Occipital lobe (tissue), 2 donors: Measurements from ENCODE around the gene TPRN. TPM values are rescaled to one million over a fixed set of nuclear protein-coding genes. Genes with fewer than 3 reads are reported as not detected.

Experiments used
- DNase-seq: peaks from one replicate; lab custom pipeline; 2025; lab: John Stamatoyannopoulos, UW
- total RNA-seq: library from RNA; depleted of rRNA; stranded (reverse); fragments of >200 nt; gene quantifications from one replicate; pipeline ENCODE4 v1.2.3, GENCODE V29; 2014

Gene TPRN
- total RNA-seq, 1 donor from 2014 or later: 4.7 TPM

DNA sequence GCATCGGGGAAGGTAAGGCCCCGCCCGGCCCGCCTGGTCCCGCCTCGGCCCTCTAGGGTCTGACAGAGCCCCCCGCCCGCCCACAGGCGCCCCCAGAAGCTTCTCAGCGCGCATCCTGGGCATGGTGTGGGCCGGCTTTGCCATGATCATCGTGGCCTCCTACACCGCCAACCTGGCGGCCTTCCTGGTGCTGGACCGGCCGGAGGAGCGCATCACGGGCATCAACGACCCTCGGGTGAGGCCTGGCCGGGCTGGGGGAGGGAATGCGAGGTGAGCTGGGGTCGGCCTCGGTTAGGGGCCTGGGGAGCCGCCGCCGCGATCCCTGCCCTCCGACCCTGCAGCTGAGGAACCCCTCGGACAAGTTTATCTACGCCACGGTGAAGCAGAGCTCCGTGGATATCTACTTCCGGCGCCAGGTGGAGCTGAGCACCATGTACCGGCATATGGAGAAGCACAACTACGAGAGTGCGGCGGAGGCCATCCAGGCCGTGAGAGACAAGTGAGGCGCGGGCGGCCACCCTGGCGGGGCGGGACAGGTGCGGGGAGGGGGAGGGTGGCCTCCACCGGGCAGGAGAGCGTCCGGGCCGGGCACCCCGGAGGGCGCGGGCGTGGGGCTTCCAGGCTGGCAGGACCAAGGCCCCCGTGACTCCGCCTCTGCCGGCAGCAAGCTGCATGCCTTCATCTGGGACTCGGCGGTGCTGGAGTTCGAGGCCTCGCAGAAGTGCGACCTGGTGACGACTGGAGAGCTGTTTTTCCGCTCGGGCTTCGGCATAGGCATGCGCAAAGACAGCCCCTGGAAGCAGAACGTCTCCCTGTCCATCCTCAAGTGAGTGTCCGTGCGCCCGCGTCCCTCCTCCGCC is 37.8 kb downstream of the TPRN start:
- no peak for DNase-seq

- DNase-seq: no peak
Measured at GRCh38 chr9:137161558-137162486, 38.7 kb downstream of the TPRN start.

GRCh38 chr9:137160716-137161557 is 39.6 kb downstream of the TPRN start:
- DNase-seq: no peak

GRCh38 chr9:137160054-137160425 is 40.5 kb downstream of the TPRN start:
- no peak for DNase-seq

DNA sequence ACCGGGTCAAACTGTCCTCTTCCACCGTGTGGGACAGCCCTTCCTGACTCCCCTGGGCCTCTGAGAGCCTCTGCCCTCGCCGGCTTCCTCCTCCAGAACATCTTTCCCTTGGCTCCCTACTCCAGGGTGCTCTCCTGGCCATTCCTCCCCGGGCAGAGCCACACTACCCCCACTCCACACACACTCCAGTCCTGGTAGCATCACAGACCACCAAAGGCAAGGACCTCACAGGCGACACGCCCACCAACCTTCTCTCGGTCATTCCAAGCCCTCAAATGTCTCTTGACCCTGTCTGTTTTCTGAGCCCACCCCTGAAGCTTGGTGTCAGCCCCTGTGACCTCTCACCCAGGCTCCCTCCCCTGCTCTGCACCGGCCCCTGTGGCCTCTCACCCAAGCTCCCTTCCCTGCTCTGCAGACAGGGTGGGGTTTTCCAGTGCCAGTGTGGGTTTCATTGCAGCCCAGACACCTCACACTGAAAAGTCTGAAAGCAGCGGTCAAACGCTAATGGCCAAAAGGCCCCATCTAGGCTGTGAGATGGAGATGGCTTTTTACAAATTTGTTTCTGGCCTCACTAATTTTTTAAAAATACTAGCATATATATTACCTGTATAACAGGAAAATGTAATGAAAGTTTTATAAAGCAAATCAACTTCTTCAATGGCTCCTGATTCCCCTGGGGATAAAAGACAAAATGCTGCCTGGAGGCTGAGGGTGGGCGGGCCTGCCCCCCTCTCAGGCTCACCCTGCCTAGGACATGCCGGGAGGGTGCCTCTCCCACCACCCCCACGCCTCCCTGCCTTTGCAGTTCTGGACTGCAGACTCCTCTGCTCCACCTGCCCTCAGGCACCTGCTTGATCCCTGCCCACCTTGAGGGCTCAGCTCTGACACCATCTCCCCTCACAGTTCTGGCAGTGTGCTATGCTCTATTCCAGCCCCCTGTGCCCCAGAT is 41.2 kb downstream of the TPRN start:
- DNase-seq: no peak

DNA sequence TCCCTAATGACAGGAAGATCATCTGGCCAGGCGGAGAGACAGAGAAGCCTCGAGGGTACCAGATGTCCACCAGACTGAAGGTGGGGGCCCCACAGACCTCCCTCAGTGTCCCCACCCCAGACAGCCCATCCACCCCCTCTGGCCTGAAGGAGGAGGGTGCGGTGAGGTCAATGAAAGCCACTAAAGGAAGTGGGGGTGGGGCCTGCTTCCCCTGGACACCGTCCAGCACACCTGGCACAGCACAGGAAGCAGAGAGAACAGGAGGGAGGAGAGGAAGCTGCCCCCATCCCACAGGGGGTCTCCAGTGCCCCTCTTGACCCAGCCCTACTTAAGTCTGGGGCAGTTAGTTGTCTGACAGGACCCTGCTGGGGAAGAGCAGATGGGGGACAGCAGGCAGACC is 41.9 kb downstream of the TPRN start:
- no peak for DNase-seq

DNA sequence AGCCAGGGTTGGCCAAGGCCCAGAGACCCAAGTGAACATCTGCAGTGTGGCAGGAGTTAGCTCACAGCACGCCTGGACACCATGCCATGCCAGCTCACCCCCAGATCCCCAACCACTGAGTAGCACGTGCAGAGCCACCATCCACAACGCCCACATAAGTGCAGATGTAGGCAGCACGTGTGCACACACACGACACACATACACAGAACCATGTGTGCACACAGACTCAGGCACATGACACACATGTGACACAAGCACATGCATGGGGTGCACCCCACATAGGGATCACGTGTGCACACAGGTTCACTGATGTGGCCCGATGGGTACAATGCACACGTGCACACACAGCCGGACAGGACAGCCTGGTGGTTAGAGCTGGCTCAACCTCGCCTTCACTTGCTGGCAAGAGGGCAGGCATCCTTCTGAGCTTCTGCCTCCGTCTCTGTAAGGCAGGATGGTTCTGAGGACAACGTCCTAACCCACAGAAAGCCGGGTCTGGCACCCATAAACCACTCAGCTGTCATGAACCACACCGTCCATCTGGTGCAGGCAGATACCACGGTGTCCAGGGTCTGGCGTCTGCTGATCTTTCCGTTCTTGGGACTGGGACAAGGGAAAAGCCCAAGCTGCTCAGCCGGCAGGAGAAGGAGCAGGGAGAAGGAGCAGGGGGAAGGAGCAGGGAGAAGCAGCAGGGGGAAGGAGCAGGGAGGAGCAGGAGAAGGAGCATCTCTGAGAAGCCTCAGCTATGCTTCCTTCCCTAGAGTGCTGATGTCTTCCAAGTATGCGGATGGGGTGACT is 42.7 kb downstream of the TPRN start:
- DNase-seq: peak; percentile 21

DNA sequence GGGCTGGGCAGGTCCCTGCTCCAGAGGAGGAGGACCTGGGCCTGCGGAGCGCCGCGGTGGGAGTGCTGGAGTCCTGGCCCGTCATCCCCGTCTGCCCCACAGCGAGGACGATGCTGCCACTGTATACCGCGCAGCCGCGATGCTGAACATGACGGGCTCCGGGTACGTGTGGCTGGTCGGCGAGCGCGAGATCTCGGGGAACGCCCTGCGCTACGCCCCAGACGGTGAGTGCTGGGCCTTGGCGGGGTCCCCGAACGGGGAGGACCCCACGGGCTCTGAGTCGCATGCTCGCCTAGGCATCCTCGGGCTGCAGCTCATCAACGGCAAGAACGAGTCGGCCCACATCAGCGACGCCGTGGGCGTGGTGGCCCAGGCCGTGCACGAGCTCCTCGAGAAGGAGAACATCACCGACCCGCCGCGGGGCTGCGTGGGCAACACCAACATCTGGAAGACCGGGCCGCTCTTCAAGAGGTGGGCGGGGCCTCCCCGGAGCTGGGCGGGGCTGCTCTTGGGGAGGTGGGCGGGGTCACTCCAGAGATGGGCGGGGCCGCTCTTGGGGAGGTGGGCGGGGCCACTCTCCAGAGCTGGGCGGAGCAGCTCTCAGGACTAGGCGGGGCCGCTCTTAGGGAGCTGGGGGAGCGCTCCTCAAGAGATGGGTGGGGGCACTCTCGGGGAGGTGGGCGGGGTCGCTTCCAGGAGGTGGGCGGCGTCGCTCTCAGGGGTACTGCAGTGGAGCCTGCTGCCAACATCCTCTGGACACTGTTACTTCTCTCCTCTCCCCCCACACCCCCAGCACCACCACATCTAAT is 43.8 kb downstream of the TPRN start:
- DNase-seq: peak; percentile 50

DNA sequence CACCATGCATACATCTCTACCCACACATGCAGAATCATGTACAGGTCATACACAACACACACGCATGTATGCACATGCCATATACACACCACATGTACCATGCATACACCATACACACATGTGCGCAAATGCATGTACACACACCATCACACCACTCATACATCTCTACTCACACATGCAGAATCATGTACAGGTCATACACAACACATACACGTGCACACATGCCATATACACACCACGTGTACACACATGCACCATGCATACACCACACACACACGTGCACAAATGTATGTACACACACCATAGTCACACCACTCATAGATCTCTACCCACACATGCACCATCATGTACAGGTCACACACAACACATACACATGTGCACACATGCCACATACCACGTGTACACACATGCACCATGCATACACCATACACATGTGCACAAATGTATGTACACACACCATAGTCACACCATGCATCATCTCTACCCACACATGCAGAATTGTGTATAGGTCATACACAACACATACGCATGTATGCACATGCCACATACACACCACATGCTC is 47.6 kb downstream of the TPRN start:
- DNase-seq: no peak

GRCh38 chr9:137150617-137151457 is 49.7 kb downstream of the TPRN start:
- DNase-seq: no peak

- DNase-seq: no peak
Measured at GRCh38 chr9:137149942-137150616, 50.5 kb downstream of the TPRN start.

DNA sequence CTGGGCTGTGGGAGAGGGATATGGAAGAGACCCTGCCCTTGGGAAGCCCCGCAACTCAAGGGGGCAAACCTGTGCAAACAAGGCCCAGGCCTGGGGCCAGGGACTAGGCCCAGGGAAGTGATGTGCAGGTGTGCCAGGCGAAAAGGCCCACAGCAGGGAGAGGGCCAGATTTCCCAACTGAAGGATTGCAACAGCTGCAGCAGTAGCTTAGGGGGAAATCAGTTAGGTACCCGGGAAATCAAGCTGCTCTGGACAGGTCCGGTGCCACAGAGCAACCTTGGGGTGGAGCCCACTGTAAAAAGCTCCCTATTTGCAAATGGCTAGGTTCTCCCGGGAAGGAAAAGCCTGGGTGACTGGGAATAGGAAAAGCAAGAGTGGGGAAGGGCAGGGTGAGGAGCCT is 51.2 kb downstream of the TPRN start:
- no peak for DNase-seq

DNA sequence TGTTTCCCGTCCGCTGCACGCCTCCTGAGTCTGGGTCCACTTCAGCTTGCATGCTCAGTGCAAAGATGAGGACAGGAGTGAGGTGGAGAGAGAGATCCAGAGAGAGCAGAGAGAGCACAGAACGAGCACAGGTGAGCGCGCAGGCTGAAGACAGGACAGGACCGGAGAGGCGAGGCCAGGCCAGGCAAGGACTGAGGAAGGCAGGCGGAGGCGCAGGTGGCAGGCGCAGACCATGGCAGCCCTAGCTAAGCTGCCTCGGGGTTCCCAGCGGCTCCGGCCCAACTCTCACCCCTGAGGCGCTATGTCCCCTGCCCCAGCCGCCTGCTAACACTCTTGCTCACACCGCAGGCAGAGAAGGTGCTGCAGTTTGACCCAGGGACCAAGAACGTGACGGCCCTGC is 51.9 kb downstream of the TPRN start:
- no peak for DNase-seq

DNA sequence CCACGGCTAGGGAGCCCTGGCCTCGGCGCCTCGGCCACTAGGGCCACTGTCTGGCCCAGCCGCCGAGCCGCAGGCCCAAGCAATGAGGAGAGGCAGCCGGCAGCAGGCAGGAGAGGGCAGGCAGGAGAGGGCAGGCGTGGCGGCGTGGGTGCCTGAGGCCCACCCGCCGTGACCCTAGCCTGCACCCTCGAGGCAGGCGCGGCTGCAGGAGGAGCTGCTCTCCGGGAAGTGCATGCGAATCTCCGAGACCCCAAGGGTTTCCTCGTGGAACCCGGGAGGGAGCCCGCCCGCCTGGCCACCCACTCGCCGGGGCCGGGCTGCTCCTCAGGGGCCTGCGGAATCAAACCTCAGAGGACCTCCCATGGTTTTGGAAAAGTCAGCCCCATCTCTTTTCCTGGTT is 52.3 kb downstream of the TPRN start:
- DNase-seq: no peak

GRCh38 chr9:137147793-137148160 is 52.8 kb downstream of the TPRN start:
- DNase-seq: no peak

GRCh38 chr9:137147091-137147792 is 53.3 kb downstream of the TPRN start:
- no peak for DNase-seq
